ENCODE data around the gene MLXIP. TPM values are rescaled to one million over a fixed set of nuclear protein-coding genes. Genes with fewer than 3 reads are reported as not detected.

Gene MLXIP
- total and polyA plus RNA-seq, 2 experiments from 2014 or later: 8.2 to 11.0 TPM

DNA sequence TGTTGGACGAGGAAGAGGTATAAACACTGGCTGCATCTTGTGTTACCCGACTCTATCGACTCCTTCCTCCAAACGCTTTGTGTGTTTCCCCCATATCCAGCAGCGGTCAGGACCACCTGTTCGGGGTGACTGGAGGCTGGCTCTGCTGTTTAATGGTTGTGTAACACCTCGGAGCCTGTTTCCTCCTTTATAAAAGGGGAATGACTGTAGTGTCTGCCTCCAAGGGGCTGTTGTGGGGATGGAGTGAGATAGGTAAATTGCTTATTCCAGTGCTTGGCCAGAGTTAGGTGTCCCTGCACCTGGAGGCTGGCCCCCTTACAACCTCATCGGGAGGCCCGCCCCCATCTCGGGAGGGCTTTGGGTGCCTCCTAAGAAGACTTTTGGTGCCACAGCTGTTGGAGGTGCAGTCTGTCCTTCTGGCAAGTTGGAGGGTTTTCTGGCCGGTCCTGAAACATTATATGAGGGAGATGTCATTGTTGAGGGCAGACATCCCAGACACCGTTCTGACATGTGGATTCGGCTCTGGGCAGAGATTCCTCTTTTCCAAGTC lies 1.1 kb downstream of the MLXIP start:
- TF ChIP-seq, protein P1, sequence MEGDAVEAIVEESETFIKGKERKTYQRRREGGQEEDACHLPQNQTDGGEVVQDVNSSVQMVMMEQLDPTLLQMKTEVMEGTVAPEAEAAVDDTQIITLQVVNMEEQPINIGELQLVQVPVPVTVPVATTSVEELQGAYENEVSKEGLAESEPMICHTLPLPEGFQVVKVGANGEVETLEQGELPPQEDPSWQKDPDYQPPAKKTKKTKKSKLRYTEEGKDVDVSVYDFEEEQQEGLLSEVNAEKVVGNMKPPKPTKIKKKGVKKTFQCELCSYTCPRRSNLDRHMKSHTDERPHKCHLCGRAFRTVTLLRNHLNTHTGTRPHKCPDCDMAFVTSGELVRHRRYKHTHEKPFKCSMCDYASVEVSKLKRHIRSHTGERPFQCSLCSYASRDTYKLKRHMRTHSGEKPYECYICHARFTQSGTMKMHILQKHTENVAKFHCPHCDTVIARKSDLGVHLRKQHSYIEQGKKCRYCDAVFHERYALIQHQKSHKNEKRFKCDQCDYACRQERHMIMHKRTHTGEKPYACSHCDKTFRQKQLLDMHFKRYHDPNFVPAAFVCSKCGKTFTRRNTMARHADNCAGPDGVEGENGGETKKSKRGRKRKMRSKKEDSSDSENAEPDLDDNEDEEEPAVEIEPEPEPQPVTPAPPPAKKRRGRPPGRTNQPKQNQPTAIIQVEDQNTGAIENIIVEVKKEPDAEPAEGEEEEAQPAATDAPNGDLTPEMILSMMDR (IDR thresholded peaks at IDR 0.05; ENCODE audit: low read depth, low read length): no peak
- no peak for DNase-seq (ENCODE audit: low read depth in 1 of 2, low spot score in 1 of 2)
- Histone ChIP-seq H3K4me3 (peak overlapping the region; percentile 42), H3K27me3 (peaks cover 6% of the 10 kb centered on the region), H3K36me3 (no peaks in the 10 kb centered on the region), H3K4me1 (ENCODE audit: low read depth) (peaks cover 14% of the 10 kb centered on the region), H3K27ac (no peak overlapping the region), H3K9me3 (ENCODE audit: low read depth) (no peaks in the 10 kb centered on the region)

DNA sequence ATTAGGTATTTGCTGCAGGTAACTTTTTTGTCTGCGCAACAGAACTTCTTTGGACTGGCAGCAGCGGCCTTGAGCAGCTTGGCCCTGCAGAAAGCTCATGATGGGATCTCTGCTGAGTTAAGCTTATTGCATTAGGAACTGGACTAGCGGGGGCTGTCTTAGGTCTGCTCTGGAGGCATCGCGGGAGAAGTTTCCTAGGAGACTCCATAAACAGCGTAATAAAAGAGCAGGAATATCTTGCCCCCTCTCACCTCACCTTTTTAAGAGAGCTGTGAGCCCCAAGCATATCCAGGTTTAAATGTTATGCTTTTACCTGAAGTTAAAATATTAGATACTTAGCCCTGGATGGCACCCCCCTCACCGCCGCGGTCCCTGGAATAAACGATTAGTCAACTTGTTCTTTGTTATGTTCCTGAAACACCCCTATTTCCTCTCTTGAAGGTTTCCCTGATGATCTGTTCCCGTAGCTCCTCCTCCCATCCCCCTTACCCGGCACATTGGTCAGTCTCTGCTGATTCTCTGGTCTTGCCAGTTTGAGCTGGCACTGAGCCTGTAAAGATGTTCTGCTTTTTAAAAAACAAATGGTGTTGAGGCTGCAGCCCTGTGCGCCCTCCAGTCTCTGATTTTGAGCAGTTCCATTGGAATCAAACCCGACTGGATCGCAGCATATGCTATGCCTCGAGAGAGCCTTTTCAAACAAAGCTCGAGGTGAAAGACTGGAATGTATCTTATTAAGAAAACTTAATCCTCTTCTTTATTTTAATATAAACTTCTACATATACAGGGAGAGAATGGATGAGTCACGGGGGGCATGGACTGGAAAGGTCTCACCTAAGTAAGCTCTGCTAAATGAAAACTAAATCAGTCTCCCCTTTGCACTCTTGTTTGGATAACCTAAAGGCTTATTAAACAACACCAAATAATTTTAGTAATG lies 1.9 kb downstream of the MLXIP start:
- peaks cover 14% of the 10 kb centered on the region for H3K4me1 ChIP-seq (ENCODE audit: low read depth)
- peak in 1 of 2 donors; percentile 94 for DNase-seq (ENCODE audit: low read depth in 1 of 2, low spot score in 1 of 2)
- TF ChIP-seq, protein P1 (IDR thresholded peaks at IDR 0.05; ENCODE audit: low read depth, low read length): no peak
- no peak overlapping the region for H3K27ac ChIP-seq
- peak overlapping the region; percentile 42 for H3K4me3 ChIP-seq
- peaks cover 6% of the 10 kb centered on the region for H3K27me3 ChIP-seq
- H3K36me3 ChIP-seq: no peaks in the 10 kb centered on the region
- H3K9me3 ChIP-seq (ENCODE audit: low read depth): no peaks in the 10 kb centered on the region

DNA sequence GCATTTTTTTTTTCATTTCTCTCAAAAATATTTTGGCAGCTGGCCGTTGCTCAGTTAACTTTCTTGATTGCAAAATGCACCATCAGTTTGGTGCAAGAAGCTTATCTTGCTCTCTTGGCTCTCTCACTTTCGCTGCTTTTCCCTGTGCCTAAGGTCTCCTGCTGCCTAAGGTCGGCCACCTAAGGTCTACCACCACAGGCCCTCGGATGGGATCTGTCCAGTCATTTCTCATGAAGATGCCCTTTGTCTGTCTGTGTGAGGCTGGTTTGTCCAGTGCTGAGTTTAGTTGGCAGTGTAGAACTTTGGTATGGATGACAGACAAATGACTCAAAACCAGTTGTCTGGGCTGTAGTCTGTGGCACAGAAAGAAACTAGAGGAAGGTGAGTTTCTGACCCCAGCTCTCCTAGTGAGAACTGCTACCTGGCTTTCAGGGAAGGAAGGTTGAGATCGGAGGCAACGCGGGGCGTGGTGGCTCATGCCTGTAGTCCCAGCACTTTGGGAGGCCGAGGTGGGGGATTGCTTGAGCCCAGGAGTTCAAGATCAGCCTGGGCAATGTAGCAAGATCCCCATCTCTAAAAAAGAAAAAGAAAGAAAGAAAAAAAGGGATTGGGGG lies 2.6 kb downstream of the MLXIP start:
- TF ChIP-seq, protein P1 (IDR thresholded peaks at IDR 0.05; ENCODE audit: low read depth, low read length): no peak
- H3K4me1 ChIP-seq (ENCODE audit: low read depth): peaks cover 14% of the 10 kb centered on the region
- no peak overlapping the region for H3K27ac ChIP-seq
- no peaks in the 10 kb centered on the region for H3K9me3 ChIP-seq (ENCODE audit: low read depth)
- no peaks in the 10 kb centered on the region for H3K36me3 ChIP-seq
- peak in 1 of 2 donors; percentile 79 for DNase-seq (ENCODE audit: low read depth in 1 of 2, low spot score in 1 of 2)
- H3K4me3 ChIP-seq: no peak overlapping the region
- peaks cover 6% of the 10 kb centered on the region for H3K27me3 ChIP-seq

DNA sequence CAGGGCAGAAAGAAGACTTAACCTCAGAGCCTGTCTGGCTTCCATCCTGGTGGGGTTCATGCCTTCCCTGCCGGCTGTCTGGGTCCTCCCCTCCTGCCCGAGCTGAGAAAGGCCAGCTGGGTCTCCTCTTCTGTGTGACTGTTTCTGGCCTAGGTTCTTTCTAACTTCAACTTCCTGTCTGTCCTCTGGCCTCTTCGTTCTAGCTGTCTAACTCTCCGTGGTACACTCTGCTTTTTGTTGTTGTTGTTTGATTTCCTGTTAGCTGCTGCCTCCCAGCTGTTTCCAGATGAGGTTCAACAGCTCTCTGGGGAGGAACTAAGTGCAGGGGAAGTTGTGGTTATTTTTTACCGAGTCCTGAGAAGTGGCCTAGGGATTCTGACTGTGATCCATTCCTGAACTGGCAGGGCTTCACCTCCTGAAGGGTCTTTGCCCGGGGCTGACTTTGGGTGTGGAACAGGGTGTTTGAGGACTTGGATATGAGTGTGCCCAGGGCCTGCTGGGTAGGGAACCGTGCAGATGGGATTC lies 3.2 kb downstream of the MLXIP start:
- Histone ChIP-seq H3K27ac (no peak overlapping the region), H3K4me3 (no peak overlapping the region)
- DNase-seq (ENCODE audit: low read depth in 1 of 2, low spot score in 1 of 2): peak in 1 of 2 donors; percentile 92

More for the DNA sequence above, 3.2 kb downstream of the MLXIP start:
- Histone ChIP-seq H3K9me3 (ENCODE audit: low read depth) (no peaks in the 10 kb centered on the region), H3K4me1 (ENCODE audit: low read depth) (peaks cover 14% of the 10 kb centered on the region), H3K27me3 (peaks cover 6% of the 10 kb centered on the region), H3K36me3 (no peaks in the 10 kb centered on the region)
- TF ChIP-seq, protein P1 (IDR thresholded peaks at IDR 0.05; ENCODE audit: low read depth, low read length): no peak
